Activated effector memory CD4-positive, alpha-beta T cell treated with anti-CD3 and anti-CD28 coated beads, Interleukin-2, amount 50 U/mL, for 16 hours (primary cell): ENCODE measurements around the gene ZDHHC20.
A peak's percentile ranks its signal among the peaks of the same experiment; 100 is the strongest.

Experiments
- DNase-seq: peaks from one replicate; pipeline ENCODE4 v3.0.0-alpha.2; 2020

The ZDHHC20 gene

DNA sequence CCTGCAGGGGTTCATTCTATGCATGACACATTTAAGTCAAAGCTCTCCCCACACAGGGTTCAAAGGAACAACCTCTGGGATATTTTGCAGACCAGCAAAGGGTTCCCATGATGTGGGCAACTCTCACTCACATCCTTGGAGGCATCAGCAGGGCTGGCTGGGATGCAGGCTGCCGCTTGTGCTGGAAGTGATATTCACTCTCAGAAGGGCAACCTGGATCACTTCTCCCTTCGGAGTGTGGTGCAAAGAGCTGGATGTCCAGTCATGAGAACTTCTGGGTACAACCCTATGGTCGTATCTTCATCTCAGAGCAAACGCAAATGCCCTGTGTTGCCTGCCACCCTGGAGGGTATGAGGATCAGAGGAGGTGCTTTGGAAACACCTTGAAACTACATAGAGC, 98.6 kb downstream of the ZDHHC20 start:
- DNase-seq, result no peak

DNA sequence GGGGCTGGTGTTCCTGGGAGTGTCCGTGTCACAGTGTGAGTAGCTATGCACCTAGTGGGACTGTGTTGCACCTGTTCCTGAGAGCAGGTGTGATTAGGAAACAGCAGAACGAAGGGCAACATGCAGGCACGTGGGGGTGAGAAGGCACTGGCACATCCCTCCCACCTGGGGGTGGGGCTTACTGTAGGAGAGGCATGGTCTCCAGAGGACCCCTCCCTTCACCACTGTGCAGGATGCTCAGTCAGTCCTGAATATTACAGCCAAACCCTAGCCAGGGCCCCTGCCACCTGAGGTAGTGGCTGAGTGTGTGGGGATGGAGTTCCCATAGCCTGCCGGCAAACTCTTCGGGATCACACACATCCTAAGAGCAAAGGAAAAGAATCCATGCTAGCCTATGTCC, 99.2 kb downstream of the ZDHHC20 start:
- no peak for DNase-seq

DNA sequence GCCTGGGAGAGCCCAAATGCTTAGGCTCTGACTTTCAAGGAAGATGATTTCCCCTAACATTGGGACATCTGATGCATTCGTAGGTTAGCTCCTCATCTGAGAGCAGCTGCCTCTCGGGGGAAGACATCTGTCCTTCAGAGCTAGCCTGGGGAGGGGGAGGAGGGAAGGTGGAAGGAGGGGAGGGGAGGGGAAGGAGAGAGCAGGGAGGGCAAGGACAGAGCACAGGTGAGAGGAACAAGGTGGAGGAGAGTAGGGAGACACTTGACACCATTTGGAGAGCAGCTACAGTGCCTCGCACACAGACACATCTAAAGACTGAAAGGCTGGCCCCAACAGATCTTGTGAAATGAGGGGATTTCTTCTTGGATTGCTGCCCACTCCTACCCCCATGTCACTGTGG, 103.8 kb downstream of the ZDHHC20 start:
- no peak for DNase-seq

GRCh38 chr13:21354721-21355120, 104.4 kb downstream of the ZDHHC20 start:
- DNase-seq, result no peak

DNA sequence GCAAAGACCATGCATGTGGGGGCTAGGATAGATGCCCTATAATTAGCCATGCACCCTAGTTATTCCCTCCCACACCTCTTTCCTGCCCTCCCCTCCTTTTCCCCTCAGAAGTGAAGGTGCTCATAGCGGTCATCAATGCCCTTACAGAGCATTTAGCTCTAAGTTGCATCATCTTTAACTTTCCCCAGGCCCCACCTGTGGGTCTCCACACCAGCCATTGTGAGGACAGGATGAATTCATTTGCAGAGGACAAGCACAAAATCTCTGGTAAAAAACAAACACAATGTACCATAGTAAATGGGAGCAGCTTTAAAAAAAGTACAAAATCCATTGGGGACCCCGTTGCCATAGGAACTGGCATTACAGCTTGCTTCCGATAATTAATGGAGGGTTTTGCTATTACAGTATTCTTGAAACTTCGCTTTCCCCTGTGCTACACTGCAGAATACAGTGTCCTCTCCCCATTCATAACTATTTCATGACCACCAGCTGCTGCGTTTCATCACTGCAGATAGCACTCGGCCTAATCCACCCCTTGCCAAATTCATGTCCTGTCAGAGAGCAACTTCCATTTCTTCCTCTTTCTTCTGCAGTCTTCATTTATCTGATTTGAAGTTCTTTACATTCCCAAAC, 110.5 kb downstream of the ZDHHC20 start:
- no peak for DNase-seq

DNA sequence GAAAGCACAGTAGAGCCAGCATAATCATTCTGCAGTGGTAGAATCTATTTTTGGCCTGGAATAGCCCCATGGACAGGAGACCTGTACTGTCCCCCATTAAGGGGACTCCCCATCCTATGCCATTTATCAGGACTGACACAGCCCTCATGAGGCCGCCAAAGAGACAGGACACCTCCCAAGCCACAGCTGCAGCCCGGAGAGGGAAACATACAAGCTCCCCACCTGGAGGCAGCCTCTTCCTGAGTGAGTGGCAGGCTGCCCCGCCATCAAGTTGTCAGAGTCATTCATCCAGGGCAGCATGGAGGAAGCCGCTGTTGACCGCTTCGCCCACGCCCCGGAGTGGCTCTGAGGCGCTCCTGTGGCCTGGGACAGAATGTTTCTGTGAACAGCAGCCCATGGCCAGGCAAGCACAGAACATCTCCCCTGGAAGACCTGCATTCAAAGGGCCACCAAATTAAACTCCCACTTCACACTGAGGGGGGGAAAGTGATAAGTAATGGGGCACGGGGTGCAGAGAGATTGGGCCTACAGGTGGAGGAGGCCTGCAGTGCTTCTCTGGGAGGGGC, 111.3 kb downstream of the ZDHHC20 start:
- no peak for DNase-seq

GRCh38 chr13:21344662-21345176, 114.4 kb downstream of the ZDHHC20 start:
- peak; percentile 69 for DNase-seq

GRCh38 chr13:21343659-21344058, 115.4 kb downstream of the ZDHHC20 start:
- no peak for DNase-seq

- DNase-seq, result no peak
Observed at GRCh38 chr13:21342699-21343442, 116.2 kb downstream of the ZDHHC20 start.

DNA sequence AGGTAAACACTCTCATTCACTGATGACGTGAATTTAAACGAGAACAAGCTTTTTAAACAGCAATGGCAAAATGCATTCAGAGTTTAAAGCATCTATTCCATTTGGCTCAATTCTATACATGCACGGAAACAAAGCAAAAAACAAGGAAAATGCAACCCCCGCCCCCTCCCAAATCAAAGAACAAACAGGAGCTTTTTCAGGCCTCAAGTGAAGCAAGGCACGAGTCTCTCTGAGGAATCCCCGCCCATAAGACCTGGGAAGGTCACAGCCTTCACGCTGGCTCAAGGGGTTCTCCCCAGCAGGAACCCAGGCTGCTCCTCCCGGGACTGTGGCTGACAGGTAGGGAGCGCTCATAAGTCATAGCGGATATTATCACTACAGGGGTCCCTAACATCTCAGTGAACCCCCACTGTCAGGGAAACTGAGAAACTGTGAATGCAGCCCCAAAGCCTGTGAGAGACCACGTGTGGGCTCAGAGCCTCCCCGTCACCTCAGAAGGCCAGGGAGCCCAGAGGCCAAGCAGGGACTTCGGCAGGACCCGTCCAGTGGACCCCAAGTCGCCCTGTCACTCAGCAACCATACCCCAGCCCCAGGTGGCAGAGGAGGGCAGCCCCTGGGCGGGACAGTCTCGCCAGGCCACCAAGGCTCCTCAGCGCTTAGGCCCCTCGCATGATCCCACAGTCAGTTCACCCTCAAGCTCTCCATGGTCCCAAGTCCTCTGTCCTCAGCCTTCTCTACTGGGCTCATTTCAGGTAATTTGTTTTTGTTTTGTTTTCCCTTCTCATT, 117.3 kb downstream of the ZDHHC20 start:
- DNase-seq, result no peak

DNA sequence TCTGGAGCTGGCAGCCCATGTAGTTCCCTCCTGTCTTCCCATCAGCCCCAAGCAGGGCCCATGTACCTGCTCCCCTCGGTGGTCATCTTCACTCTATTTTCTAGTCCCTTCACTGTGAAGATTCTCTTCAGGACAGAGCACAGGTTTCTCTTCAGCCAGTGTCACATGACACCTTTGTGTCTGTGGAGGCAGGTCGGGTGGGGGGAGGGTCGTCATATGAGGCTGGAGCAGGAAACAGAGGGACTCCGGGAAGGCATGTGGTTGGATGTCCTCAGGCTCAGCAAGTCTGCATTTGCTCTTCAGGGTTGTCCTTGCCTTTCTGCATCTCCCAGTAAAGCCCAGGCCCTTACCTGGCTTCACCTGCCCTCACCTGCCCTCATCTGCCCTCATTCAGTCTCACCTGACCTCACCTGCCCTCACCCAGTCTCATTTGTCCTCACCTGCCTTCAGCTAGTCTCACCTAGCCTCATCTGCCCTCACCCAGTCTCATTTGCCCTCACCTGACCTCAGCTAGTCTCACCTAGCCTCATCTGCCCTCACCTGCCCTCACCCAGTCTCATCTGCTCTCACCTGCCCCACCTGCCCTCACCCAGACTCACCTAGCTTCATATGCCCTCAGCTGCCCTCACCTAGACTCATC, 120.3 kb downstream of the ZDHHC20 start:
- DNase-seq, result no peak

- no peak for DNase-seq
Observed at GRCh38 chr13:21338156-21338555, 120.9 kb downstream of the ZDHHC20 start.

GRCh38 chr13:21336609-21337349, 122.3 kb downstream of the ZDHHC20 start:
- no peak for DNase-seq

DNA sequence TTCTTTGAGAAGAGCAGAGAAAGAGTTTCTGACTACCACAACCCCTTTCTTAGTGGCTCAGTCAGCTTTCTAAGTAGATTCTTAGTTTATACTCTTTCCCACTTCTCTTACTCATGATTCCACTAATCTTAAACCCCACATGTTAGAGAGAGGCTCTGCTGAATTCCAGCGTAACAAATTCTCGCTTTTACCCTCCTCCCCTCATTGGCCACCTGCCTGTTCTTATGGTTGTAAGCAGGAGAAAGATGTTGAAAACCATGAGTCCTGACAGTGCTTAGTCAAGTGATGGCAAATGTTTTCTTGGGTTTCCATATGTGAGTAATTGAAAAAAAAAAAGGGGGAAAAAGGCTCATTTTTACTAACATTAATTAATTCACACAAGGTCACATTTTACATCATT, 125.9 kb downstream of the ZDHHC20 start:
- DNase-seq, result no peak

- DNase-seq, result no peak
Observed at GRCh38 chr13:21330126-21330861, 128.8 kb downstream of the ZDHHC20 start.

DNA sequence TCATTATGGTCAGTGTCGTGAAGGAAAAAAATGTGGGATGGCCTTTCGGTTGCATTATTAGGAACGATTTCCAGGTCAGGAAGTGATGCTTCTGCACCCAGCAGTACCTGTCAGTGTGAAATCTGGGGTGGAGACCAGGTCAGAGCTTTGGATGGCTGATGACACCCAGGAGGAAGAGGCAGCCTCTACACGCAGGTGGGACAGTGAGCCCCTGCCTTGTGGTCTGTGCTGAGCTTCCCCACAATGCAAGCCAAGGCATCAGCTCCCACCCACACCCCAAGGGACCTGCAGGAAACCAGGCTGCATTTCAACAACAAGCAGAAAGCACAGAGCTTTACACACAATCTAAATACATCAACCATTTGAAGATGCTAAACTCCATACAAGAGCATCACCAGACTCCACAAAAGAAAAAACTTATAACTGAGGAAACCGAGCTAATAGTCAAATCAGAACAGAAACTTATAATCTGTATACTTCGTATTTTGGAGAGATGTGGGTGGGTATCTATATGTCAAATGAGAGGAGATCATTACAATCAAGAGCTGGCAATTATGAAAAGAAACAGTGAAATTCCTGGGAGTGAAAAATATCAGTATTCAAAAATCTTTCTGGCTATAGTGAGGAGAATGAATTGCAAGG, 130.1 kb downstream of the ZDHHC20 start:
- no peak for DNase-seq

GRCh38 chr13:21328201-21328600, 130.9 kb downstream of the ZDHHC20 start:
- no peak for DNase-seq

DNA sequence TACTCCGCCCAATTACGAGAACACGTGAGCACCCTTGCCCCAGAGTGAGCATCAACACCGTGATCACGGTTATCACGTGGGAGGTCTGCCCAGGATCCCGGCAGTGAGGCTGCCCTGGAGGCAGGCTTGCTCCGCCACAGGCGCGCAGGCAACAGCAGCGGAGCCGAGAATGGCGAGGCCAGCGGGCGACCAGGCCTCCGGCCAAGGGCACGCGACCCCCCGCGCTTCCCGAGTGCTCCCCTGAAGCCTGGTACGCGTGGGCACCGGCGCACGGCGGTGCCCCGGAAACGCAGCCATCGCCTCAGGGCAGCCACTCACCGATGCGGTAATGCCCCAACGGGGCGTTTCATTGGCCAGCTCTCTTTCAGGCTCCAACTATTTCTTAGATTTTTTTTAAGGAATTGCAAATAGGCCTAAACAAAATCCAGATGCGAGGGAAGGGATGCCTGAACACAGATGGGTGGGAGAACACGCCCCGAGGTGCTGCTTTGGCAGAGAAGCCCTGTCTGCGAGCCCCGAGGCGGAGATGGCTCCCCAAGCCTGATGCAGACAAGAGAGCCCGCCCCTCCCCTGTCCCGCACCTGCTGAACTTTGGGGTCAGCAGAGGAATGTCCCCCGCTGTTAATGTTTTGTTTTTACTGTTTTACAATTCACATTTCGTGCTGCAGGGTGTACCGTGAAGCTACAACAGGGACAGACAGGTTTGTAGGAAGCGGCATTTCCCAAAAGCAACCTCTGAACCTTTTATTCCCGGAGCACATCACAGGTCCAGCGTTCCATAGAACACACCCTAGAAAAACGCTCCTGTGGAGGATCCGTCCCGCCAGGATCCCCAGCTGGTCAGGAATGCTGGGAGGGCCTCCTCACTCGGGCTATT, 132.7 kb downstream of the ZDHHC20 start:
- no peak for DNase-seq

GRCh38 chr13:21324803-21325202, 134.3 kb downstream of the ZDHHC20 start:
- no peak for DNase-seq

DNA sequence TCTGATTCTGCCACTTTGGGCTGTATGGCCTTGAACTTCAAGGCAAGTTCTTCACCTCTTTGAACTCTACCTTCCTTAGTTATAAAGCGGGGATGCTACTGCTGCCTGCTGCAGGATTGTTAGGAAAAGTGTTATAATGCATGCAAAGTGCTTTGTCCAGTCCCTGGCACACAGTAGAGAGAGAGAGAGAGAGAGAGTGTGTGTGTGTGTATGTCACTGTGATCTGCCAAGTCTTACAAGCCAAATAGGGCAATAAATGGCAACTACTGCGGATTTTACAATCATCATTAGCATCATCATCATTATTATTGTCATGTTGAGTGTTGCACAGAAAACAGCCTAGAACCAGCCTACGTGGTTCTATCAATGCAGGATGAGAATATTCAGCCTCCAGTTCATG, 136.1 kb downstream of the ZDHHC20 start:
- no peak for DNase-seq
